Esophagus muscularis mucosa (tissue), 3 donors: Measurements from ENCODE around the gene CDHR4.

Source experiments
- POLR2A ChIP-seq: fragments of 450-650 bp; IDR thresholded peaks from one replicate; pipeline ENCODE4 v1.6.1; 2017; ENCODE audit warnings: antibody characterized with exemption, moderate library complexity, mild to moderate bottlenecking, low read depth
- TF ChIP-seq, protein P1 (sequence below), 3 experiments: fragments of 200-600 bp in 2 of 3; fragments of 450-650 bp in 1 of 3; sonication (generic) in 2 of 3; IDR thresholded peaks; one replicate each; pipeline ENCODE4 v1.5.1; 2017 to 2019; ENCODE audit warnings: antibody characterized with exemption in 3 of 3, mild to moderate bottlenecking in 2 of 3, moderate library complexity in 1 of 3

DNA sequence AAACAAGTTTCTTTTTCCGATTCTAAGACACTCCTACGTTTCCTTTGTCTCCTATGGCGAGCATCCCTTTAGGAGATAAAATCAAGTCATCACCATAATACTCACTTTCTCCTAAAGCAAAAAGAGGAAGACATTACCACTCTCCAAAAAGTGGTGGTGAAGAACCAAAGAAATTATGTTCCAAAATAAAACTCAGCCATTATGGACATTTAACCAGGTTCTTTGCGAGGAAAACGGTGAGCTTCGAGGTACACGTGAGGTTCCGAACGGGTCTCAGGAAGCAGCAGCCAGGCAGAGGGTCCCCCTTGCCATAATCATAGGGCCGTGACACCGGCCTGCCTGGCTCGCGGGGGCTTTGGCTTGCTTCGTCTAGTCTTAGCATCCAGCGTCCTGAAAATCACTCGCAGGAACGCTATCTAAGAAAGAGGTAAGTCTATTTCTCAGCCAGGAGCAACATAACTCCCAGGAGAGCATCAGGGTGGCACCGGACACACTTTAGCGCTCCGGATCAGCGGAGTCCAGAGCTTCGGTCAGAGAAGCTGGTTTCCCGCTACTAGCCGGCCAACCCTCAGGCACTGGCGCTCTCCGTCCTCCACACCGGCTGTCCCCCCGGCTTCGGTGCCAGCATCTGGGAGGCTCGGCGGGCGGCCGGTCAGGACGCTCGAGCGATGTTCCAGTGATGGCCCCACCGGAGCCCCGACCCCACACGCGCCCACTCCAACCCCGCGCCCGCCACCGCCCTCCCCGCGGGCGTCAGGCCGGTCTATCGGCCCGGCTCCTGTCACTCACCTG is 13.9 kb downstream of the CDHR4 start:
- TF ChIP-seq, protein P1, sequence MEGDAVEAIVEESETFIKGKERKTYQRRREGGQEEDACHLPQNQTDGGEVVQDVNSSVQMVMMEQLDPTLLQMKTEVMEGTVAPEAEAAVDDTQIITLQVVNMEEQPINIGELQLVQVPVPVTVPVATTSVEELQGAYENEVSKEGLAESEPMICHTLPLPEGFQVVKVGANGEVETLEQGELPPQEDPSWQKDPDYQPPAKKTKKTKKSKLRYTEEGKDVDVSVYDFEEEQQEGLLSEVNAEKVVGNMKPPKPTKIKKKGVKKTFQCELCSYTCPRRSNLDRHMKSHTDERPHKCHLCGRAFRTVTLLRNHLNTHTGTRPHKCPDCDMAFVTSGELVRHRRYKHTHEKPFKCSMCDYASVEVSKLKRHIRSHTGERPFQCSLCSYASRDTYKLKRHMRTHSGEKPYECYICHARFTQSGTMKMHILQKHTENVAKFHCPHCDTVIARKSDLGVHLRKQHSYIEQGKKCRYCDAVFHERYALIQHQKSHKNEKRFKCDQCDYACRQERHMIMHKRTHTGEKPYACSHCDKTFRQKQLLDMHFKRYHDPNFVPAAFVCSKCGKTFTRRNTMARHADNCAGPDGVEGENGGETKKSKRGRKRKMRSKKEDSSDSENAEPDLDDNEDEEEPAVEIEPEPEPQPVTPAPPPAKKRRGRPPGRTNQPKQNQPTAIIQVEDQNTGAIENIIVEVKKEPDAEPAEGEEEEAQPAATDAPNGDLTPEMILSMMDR (IDR thresholded peaks at IDR 0.05): peak in 1 of 3 experiments; percentile 3
- no peak for TF ChIP-seq POLR2A
